GM18867 (cell line): ENCODE results near the gene PLCB4.

Experiments
- ATAC-seq: cut with Tn5 transposase; IDR thresholded peaks from one replicate; pipeline ENCODE4 v1.9.1; 2021; ENCODE audit warnings: mild to moderate bottlenecking, moderate library complexity; ENCODE audit not compliant: unreplicated experiment

The PLCB4 gene

DNA sequence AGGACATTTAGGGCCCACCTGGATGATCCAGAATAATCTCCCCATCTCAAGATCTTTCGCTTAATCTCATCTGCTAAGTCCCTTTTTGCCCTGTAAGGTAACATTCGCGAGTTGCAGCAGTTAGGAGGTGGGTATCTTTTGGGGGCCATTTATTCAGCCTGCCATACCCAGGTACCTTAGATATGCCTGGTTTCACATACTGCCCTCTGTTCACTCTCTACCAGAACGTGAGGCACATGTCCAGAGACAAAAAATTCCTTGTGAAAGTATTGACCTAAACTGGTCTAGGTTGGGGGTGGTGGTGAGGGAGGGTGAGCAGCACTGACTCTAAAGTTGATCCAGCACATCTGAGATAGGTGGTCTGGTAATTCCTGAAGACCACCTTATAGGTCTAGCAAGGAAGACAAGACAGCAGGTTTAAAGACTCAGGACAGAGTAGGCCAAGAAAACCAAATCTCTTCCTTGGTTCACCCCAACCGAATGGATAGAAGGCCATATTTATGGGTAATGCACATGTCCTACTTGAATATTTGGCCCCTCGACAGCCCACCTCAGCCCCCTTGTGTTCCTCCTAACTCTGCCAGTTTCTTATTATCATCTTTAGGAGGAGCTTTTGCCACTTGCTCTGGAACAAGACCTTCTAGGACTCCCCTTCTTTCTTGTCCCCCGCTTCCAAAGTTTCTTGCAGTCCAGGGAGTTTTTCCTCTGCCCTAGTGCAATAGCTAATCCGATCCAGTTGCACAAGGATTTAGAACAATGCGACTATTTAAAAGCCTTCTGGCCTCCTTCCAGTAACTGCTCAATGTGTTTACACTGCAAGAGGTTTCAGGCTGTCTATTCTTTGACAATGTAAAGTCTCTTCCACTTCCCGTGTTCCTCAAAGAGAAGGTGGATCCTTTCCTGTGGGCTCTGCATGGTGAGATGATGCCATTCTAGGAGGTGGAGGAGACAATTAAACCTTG, 232.5 kb downstream of the PLCB4 start:
- ATAC-seq, result no peak

DNA sequence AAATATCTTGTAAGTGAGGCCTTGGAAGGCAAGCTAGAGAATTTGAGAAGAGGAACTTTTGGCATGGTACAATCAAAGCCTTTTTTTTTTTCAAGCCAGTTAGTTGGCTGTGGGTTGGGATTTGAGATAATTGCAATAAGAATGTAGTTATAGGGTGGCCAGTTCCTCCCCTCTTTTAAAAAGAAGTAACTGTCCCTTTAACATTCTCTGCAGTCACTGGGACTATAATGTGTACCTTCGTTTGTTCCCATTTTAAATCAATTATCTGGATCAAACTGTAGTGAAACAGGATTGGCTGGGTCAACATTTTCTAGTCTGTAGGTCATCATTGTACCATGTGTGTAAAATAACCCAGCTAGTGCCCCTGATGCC, 233.2 kb downstream of the PLCB4 start:
- ATAC-seq, result no peak

DNA sequence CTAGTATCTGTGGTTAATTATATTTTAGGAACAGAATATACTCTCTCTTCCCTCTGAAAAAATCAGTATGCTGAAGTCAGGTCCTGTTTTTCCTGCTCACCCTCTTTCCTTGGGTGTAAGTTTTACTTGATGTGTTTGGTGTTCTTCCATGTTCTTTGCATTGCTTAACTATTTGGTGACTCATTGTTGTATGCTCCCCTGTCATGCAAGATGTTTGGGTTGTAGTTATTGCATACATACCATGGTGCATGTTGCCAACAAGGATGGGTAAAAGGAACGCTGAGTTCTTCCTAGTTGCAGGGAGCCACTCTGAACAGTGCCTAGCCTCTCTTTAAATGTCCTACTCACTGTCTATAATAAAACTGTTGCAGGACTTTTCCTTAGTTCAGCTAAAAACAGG, 237.6 kb downstream of the PLCB4 start:
- no peak for ATAC-seq

DNA sequence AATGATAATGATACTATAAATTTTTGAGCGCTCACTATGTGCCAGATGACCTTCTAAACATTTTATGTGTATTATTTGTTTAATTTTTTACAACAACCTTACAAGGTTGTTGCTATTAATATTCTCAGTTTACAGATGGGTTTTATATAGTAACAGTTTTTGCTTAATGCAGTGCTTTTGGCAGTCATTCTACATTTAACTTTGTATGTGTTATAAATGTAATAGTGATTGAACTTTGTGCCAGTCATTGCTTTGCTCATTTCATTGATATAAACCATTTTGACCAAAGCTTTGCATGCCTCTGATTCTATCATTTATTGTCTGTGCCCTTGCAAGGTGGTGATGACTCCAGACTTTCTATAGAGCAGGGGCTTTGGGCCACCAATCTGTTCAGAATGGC, 239.2 kb downstream of the PLCB4 start:
- ATAC-seq, result no peak

DNA sequence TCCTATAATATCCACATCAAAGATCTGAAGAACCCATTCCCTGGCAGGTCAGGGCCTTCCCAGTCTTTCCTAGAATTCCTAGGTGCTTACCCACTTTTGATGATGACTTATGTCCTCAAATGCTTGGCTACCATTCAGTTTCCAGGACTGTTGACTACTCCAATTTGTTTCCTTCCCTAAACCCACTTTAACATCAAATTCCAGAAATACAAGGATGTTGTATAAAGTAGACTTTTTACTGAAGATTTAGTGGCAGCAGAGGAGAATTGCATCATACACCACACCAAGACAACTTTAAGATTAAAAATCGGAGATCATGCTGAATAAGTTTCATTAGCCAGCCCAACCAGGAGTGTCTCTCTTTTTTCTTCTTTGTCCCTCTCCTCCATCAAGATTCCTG, 242.2 kb downstream of the PLCB4 start:
- ATAC-seq, result no peak

DNA sequence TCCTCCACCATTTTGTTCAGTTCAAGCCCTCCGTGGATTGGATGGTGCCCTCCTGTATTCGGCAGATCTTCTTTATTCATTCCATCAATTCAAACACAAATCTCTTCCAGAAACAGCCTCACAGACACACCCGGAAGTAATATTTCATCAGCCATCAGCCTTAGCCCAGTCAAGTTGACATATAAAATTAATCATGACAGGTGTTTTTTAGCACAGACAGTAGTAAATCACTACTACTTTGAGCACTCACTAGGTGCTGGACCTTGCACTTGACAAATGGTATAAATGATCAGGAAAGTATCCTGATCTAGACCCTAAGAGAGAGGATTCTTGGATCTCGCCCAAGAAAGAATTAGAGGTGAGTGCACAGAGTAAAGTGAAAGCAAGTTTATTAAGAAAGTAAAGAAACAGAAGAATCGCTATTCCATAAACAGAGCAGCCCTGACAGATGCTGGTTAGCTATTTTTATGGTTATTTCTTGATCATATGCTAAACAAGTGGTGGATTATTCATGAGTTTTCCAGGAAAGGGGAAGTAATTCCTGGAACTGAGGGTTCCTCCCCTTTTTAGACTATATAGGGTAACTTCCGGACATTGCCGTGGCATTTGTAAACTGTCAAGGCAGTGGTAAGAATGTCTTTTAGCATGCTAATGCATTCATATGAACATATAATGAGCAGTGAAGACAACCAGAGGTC, 250.9 kb downstream of the PLCB4 start:
- ATAC-seq, result no peak

DNA sequence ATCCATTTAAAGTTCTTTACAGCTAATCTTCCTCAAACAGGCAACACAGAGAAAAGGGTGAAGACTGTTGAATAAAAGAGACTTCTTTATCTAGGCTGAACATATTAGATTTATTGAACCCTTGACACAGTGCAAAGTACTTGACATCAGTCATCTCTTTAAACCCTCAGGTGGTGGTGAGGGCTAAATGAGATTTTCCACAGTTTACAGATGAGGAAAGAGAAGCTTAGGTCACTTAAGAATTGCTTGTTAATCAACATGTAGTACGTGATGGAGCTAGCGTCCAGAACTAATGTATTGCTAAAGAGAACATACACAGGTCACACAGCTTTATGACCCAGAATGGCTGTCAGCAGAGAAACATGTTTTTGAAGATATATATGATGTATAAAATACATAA, 252.1 kb downstream of the PLCB4 start:
- no peak for ATAC-seq

DNA sequence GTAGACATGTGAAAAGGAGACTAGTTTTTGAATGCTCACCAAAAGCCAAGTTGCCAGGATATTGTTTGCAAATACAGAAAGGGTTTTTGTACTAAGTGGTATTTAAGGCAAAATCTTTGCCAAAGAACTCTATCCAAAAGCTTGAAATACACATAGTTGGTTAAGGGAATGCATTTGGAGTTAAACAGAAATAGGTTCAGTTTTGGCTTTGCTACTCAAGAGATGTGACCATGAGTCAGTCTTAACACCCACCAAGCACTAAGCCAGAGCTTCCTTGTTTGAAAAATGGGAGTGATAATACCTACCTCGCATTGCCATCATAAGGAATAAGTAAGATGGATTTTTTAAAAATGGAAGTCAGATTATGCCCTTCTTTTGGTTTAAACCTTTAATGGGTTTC, 253.8 kb downstream of the PLCB4 start:
- ATAC-seq, result no peak

DNA sequence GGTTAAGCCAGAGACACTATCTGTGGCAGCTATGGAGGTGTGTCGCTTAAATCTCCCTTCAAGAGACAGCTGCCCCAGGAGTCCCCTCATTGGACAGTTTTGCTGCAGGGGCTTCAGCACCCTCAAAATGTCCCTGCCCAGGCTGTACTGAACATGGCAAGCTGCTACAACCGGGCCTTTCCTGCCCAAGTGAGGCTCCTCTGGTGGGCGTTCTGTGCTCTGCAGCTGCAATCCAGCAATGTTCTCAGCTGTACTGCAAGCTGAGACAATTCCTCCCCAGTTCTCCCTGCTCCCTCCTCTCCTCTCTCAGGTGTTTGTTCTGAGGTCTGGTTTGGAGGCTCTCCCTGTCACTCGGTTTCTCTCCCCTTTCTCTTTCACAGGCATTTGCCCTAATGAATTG, 254.7 kb downstream of the PLCB4 start:
- ATAC-seq, result peak; percentile 69

DNA sequence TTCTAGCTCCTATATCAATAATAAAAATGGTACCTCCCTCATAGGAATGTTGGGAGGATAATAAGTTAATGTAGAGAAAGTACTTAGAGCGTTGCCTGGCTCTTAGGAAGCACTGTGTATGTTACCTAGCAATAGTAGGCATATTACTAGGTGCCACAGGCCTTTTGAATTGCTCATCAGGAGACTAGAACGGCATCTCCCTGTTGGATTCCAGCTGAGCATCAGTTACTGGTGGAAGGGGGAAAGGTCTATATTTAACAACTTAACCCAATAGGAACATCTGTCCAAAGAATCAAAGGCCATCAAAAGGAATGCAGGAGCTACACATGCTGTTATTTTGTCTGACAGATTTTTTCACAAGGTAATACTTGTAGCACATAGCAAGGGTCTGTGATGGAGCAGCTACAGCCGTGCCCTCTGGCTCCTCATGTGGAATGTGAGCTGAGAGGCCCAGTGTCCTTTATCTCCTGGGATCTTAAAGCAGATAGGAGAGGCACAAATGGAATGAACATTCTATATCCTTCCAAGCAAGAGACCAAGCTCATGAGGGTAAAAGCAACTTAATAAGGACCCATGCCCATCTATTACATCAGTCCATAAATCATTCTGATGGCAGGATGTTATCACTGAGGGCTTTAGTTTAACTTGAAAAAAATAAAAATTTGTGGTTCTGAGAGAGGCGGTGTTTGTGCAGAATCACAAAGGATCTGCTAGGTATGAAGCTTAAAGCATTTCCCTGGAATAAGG, 260.6 kb downstream of the PLCB4 start:
- no peak for ATAC-seq

DNA sequence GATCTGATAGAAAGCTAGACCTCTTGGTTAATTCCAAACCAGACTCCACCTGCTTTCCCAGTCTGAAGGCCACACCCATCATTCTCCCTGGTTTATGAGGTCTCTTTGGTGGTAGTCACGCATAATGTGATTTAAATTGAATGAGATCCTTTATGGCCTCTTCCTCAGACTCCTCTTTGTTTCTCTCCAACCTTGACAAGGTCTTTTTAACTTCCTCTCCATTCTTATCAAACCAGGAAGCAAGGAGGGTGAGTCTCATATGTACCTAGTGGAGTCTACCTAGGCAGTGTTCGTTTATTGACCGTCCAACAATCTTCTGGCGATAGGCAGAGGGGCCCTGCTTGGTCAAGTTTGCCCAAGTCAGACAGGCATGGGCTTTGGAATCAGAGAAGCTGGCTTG, 261.3 kb downstream of the PLCB4 start:
- ATAC-seq, result no peak

DNA sequence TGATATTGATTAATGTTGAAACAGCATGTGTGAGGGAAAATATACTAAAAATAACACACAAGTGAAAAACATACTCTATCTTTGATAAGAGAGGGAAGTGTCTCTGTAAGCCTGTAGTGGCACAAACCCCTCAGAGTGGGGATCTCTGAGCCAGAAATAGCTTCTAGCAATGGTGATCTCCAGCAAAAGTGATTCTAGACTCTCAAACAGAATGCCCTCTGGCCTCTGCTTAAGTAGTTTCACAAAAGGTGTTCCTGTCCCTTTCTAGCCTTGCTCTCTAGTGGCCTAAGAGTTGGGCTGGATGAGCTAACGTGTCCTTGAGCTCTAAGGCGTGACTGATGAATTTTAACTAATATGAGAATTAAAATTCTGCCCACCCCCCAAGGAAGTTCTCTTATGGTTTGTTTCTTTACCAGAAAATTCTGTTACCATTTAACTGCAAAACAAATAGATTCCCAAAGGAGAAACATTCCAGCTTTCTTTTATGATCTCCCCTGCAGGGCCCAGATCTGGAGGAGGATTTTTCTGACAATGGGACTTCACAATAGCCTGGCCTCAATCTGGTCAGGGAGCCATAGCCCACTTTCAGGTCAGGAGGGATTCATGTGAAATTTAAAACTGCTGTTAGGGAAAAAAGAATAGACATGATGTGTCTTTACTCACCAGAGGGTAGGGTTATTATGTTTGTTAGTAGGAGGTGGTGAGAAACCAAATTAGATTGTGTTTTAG, 263.0 kb downstream of the PLCB4 start:
- ATAC-seq, result no peak

DNA sequence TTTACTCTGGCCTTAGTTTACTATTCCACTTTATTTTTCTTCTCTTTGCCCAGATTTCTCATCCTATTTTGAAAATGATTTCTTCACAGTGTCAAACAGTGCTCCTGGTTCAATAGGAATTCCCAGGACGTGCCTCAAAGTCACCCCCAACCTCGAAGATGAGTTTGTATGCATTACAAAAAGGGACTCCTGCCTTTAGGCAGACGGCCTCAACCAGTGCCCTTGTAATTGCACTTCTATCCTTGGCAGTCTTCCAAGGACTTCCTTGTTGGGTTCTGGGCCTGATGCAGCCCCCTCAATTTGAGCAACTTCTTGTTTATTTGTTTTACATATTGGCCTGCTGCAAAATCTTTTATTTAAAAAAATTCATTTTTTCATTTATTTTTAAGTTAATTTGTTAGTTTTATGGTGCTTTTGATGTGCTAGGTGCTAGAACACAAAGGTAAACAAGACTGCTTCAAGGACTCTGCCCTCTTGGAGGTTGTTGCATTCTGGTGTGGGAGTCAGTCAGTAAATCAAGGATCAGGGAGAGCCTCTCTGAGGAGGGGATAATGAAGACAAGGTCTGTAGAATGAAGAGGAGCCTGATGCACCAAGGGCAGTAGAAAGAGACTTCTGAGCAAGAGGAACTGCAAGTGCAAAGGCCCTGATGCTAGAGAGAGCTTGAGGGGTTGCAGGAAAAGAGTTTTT, 264.0 kb downstream of the PLCB4 start:
- ATAC-seq, result no peak

DNA sequence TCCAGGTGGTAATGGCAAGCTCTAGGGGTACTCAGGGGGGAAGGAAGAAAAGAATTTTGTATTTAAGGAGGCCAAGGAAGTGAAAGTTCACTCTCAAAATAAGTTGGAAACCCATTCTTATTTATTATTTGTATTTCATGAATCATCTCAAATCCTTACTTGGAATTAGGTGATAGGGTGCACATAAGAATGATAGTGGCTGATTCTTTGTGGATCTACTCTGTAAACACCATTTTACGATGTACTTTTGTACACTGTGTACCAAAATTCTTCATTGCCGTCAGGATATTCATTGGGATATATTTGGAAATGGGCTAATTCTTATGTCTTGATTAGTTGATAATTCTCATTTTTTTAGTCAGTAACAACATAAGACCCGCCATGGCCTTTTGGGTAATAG, 266.0 kb downstream of the PLCB4 start:
- ATAC-seq, result no peak

DNA sequence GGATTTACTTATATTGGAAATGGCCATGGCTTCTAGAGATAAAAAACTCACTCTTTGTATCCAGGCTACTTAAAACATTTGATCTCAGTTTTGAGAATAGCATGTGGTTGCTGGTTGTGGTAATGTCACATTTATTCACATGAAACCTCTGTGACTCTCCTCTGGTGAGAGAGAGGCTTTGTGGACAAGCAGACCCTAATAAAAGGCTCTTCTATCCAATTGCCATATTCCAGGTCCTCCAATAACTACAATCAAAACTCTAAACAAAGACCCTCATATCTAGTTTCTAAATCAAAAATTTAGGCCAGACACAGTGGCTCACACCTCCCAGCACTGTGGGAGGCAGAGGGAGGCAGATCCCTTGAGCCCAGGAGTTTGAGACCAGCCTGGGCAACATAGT, 269.2 kb downstream of the PLCB4 start:
- ATAC-seq, result no peak

DNA sequence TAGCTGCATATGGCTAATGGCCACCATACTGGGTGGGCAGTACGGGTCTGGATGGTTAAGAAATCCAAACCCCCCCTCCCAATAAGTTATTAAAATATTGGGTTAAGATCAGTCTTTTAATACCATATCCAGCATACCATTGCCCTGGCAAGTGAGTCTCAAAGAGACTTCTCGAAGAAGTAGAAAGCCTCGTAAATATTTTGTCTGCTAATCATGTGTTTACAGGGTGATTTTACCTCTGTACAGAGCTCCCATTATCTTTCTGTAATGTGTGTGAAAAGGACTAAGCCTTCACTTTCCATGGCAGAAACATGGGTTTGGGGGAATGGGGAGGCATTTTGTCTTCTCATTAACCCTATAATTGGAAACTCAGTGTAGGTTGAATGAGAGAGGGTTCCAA, 270.8 kb downstream of the PLCB4 start:
- no peak for ATAC-seq

DNA sequence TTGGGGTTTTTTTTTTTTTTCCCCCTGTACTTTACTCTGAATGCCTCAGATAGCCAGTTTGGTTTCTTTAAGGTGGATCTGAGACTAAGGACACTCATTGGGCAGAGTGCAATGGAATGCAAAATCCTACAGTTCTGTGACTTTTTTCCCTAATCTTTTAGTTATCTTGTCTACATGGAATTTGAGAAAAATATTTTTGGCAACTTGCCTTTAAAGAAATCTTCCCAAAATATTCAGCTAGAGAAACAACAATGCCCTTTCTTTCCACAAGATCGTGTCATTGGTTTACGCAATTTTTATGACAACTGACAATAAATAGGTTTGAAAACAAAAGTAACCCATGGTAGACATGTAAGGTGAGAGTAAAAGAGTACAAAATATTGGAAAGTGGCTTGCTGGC, 273.8 kb downstream of the PLCB4 start:
- no peak for ATAC-seq

DNA sequence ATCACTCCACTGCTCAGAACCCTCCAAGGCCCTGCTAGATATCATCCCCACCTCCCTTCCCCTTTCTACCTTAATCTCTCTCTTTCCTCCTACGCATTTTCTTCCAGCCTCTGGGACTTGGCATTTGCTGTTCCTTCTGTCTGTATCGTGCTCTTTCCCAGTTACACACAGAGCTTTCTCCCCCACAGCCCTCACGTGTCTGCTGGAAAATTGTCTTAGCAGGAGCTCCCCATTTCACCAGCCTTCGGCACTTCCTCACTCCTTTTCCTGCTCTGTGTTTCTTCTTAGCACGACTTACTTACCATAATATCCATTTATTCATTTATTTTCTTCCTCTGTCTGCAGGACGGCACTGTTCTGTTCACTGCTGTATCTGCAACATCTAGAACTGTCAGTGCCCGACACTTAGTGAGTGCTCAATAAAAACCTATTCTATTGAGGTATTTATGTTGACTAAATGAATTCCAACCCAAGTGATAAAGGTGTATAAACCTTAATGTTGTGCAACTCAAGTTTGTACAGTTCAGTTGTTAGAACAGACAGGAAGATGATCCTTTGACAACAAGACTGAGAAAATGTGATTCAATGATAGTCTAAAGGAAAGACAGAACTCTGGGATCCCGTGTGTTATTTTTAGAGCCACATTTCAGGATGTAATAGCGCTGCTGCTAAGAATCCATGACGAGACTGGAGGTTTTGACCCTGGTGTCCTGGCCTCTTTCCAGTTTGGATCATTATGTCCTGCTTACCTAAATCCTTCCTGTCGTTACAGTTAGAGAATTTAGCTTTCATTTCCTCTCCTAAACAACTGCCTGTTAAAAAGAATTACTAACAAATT, 275.4 kb downstream of the PLCB4 start:
- no peak for ATAC-seq

DNA sequence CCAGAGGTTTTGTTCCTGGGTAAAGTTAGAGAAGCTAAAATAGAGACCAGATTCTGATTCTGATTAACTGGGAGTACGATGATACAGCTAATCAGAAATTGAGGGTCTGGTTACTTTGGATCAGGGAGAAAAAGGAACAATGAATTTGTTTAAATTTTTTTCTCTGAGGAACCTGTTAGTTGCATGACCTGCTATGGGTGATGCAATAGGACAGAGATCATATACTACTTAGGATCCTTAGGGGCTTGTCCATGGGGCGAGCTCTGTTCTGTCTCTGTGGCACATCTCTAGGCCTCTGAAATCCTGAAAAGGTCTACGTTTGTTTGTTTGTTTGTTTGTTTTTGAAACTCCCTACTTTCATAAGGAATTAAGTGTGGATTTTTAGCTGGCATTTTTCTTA, 279.4 kb downstream of the PLCB4 start:
- no peak for ATAC-seq

DNA sequence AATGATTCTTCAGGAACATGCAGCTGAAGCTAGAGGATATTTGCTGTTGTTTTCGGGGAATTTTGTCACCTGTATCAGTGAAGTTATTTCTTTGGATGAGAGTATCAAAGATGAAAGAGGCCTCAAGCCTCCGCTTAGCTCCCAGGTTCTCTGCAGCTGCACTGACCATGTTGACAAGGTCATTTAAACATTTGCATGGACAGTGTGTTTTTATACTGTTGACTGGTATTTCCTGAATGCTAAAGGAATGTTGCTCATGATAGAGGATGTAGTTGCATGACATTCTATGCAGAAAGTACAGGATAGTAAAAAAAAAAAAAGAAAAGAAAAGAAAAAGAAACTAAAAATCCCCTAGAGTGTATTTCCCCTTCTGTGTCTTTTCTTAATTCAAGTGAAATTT, 279.9 kb downstream of the PLCB4 start:
- no peak for ATAC-seq
